ENCODE data around the gene RUNX2. TPM values are rescaled to one million over a fixed set of nuclear protein-coding genes. Genes with fewer than 3 reads are reported as not detected.

The RUNX2 gene
- total and polyA plus RNA-seq, 9 of the 15 experiments (the other 6 are each of a cell fraction or from before 2014, with no cell fraction given): 0.29 to 1.00 (median 0.43) TPM

GRCh38 chr6:45556828-45557227 is 228.7 kb downstream of the RUNX2 start:
- no peak overlapping the region for H2AFZ ChIP-seq (ENCODE audit: low read depth, low read length)
- WGBS (ENCODE audit: insufficient coverage, low coverage, missing lambda C conversion rate): 27% methylated on average over 5 of the region's 5 CpGs
- H3K9me1 ChIP-seq (ENCODE audit: control insufficient read depth, insufficient read depth, low read length): no peaks in the 10 kb centered on the region
- ChIA-PET CTCF (ENCODE audit: low intra/inter-chr PET ratio) (no interaction called here), POLR2A (interaction anchor here (0.6 to 1.5 kb wide), 5 partner anchors 15 to 119 kb away, joined by 3 to 5 read pairs (median 3); no protein-coding TSS in a partner anchor)
- no peaks in the 10 kb centered on the region for H3K79me2 ChIP-seq (ENCODE audit: control insufficient read depth, insufficient read depth, low read length)
- H3K9me3 ChIP-seq (replicated peaks; ENCODE audit: control insufficient read depth, insufficient read depth, low read depth, low read length): no peaks in the 10 kb centered on the region
- no peak for DNase-seq (ENCODE audit: extremely low read depth in 1 of 4, low spot score in 3 of 4)
- peaks cover 4 to 19% of the 10 kb centered on the region in 2 experiments; a peak in 4 of 5 replicates for H3K27me3 ChIP-seq (ENCODE audit: control insufficient read depth in 2 of 2, insufficient read depth in 2 of 2, low read length in 2 of 2)
- FAIRE-seq: no peak
- peak overlapping the region in 1 of 2 experiments; percentile 46; a peak in 1 of 4 replicates for H3K9ac ChIP-seq (ENCODE audit: insufficient read depth in 1 of 2, low read depth in 2 of 2, low read length in 2 of 2)
- ATAC-seq: no peak
- in situ Hi-C loops (cut with MboI): no loop called here
- no peak overlapping the region for H3K27ac ChIP-seq (ENCODE audit: extremely low read depth, low read depth, low read length)
- BruUV-seq (replicated peaks): no TSS peak
- intact Hi-C loops (cut with micrococcal nuclease): no loop called here
- no peak overlapping the region for H3K4me3 ChIP-seq
- TF ChIP-seq SREBF2 (CRISPR knock-in tag; IDR thresholded peaks at IDR 0.05): no peak
- no peak for TF ChIP-seq CBFA2T2 (conservative IDR thresholded peaks at IDR 0.05)
- TF ChIP-seq RFX7 (CRISPR knock-in tag; IDR thresholded peaks at IDR 0.05): no peak
- TF ChIP-seq ZNF121 (CRISPR knock-in tag; conservative IDR thresholded peaks at IDR 0.05): no peak
- no peak for TF ChIP-seq SAFB2 (IDR thresholded peaks at IDR 0.05; ENCODE audit: borderline replicate concordance, low read depth, low read length, severe bottlenecking)
- TF ChIP-seq PCBP2 (IDR thresholded peaks at IDR 0.05; ENCODE audit: low read depth, low read length, poor library complexity, severe bottlenecking): no peak
- TF ChIP-seq ZNF644 (tag; IDR thresholded peaks at IDR 0.05; ENCODE audit: low read depth): no peak
- no peak for TF ChIP-seq MIER1 (IDR thresholded peaks at IDR 0.05; ENCODE audit: low read depth)
- TF ChIP-seq CTBP1 (IDR thresholded peaks at IDR 0.05; ENCODE audit: borderline replicate concordance): no peak
- no peak for TF ChIP-seq ZHX1 (conservative IDR thresholded peaks at IDR 0.05; ENCODE audit: low read length)
- TF ChIP-seq THRAP3 (IDR thresholded peaks at IDR 0.05; ENCODE audit: borderline replicate concordance): no peak
- no peak for TF ChIP-seq ASH1L (IDR thresholded peaks at IDR 0.05; ENCODE audit: borderline replicate concordance, low read depth, partially characterized antibody)
- TF ChIP-seq KLF6 (CRISPR knock-in tag; IDR thresholded peaks at IDR 0.05; ENCODE audit: borderline replicate concordance): no peak
- no peaks in the 10 kb centered on the region for H3K36me3 ChIP-seq (ENCODE audit: control insufficient read depth, insufficient read depth, low read length)
- H3K4me2 ChIP-seq (ENCODE audit: insufficient read depth, low read length): no peak overlapping the region
- H3K4me1 ChIP-seq (replicated peaks in 1 of 2; ENCODE audit: control insufficient read depth in 2 of 2, insufficient read depth in 2 of 2, low read length in 2 of 2): no peaks in the 10 kb centered on the region; a peak in 2 of 5 replicates
- no peaks in the 10 kb centered on the region for H4K20me1 ChIP-seq (replicated peaks; ENCODE audit: control insufficient read depth, insufficient read depth, low read length)

All from K562 (cell line).